DOHH2 (cell line): ENCODE measurements around the gene AMPH.

Source experiments
- CTCF ChIP-seq: fragments of 200-600 bp; sonication (generic); IDR thresholded peaks from one replicate; pipeline ENCODE4 v1.5.1; 2014; ENCODE audit warnings: antibody characterized with exemption, mild to moderate bottlenecking, low read depth, low read length; ENCODE audit not compliant: poor library complexity, severe bottlenecking
- EZH2phosphoT487 ChIP-seq: fragments of 200-600 bp; sonication (generic); IDR thresholded peaks from 2 replicates; pipeline ENCODE4 v1.6.1; 2017; ENCODE audit warnings: borderline replicate concordance, mild to moderate bottlenecking, antibody characterized with exemption, low read length, moderate library complexity, mixed read lengths

- TF ChIP-seq CTCF (no peak), EZH2phosphoT487 (no peak)
Observed at GRCh38 chr7:38520741-38521140, 110.4 kb downstream of the AMPH start.
